ENCODE results near the gene TFPT. TPM values are rescaled to one million over a fixed set of nuclear protein-coding genes. Genes with fewer than 3 reads are reported as not detected.

TFPT gene
- total RNA-seq, 1 donor from 2014 or later: 29.4 TPM

DNA sequence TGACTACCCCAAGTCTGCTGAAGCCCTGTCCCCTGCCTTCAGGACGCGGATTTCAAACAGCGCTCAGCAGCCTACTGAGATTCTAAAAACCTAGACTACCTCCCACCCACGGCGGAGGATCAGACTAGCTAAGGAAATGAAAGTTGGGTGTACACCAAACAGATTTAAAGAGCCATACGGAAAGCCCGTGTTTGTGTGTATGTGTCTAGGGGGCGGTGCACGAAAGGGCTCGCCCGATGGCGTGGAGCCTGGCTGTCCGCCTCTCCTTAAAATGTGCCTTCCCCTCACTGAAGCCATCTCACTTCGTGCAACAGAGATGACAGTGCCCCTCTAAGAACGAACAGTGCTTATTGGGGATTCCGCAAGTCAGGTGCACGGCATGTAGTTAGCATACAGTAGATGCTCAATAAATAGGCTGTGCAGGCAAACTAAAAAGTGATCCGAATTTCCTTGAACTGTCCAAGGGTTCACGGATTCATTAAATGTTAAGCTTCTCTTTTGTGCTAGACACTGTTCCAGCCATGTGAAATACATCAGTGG is 43.4 kb upstream of the TFPT start:
- TF ChIP-seq, protein P1, sequence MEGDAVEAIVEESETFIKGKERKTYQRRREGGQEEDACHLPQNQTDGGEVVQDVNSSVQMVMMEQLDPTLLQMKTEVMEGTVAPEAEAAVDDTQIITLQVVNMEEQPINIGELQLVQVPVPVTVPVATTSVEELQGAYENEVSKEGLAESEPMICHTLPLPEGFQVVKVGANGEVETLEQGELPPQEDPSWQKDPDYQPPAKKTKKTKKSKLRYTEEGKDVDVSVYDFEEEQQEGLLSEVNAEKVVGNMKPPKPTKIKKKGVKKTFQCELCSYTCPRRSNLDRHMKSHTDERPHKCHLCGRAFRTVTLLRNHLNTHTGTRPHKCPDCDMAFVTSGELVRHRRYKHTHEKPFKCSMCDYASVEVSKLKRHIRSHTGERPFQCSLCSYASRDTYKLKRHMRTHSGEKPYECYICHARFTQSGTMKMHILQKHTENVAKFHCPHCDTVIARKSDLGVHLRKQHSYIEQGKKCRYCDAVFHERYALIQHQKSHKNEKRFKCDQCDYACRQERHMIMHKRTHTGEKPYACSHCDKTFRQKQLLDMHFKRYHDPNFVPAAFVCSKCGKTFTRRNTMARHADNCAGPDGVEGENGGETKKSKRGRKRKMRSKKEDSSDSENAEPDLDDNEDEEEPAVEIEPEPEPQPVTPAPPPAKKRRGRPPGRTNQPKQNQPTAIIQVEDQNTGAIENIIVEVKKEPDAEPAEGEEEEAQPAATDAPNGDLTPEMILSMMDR (IDR thresholded peaks at IDR 0.05): no peak
- Mint-ChIP-seq H3K27me3 (ENCODE audit: unreplicated experiment) (no peaks in the 10 kb centered on the region), H3K4me3 (ENCODE audit: unreplicated experiment) (peak overlapping the region; percentile 100), H3K9me3 (ENCODE audit: unreplicated experiment) (peaks cover 3% of the 10 kb centered on the region), H3K4me1 (ENCODE audit: unreplicated experiment) (peaks cover 30% of the 10 kb centered on the region), H3K27ac (ENCODE audit: unreplicated experiment) (peak overlapping the region; percentile 100), H3K36me3 (ENCODE audit: unreplicated experiment) (peaks cover 22% of the 10 kb centered on the region)
- DNase-seq (ENCODE audit: extremely low spot score, unreplicated experiment): no peak

DNA sequence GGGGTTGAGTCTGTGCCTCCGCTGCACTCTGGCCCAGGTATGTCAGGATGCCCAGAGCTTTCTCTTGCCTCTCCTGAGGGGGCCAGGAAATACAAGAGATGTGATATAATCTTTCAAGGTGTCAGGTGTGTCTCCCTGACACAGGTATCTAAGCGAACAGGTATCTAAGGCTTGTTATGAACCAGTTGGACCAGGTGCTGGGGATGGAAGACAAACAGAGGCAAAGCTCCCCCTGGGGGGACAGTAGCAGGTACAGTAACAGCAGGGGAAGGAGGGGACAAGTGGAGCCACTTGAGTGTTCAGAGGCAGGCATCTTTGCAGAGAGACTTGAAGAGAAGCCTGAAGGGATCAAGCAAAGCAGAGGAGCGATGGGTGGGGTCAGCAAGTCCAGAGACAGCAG is 41.5 kb upstream of the TFPT start:
- TF ChIP-seq, protein P1 (IDR thresholded peaks at IDR 0.05): no peak
- no peak overlapping the region for H3K4me3 Mint-ChIP-seq (ENCODE audit: unreplicated experiment)
- DNase-seq (ENCODE audit: extremely low spot score, unreplicated experiment): no peak
- H3K36me3 Mint-ChIP-seq (ENCODE audit: unreplicated experiment): peaks cover 25% of the 10 kb centered on the region
- peaks cover 37% of the 10 kb centered on the region for H3K4me1 Mint-ChIP-seq (ENCODE audit: unreplicated experiment)
- H3K9me3 Mint-ChIP-seq (ENCODE audit: unreplicated experiment): no peaks in the 10 kb centered on the region
- no peaks in the 10 kb centered on the region for H3K27me3 Mint-ChIP-seq (ENCODE audit: unreplicated experiment)
- no peak overlapping the region for H3K27ac Mint-ChIP-seq (ENCODE audit: unreplicated experiment)

DNA sequence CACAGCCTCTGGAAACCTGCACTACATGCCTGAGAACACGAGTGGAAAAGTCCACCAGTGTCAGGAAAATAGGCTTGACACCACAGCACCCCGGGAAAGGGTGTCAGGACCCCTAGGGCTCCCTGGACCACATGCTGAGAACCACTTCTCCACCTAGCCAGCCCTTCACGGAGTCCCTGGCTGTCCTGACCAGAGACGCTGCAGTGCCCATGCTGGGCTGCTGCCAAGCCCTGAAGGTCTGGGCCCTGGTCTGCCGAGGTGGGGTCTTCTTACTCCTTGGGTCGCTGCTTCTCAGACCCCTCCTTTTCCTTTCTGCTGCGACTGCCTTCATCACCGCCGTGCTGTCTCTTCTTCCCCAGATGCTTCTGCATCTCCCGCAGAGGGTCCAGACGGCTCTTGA is 41.0 kb upstream of the TFPT start:
- H3K27me3 Mint-ChIP-seq (ENCODE audit: unreplicated experiment): no peaks in the 10 kb centered on the region
- H3K4me1 Mint-ChIP-seq (ENCODE audit: unreplicated experiment): peaks cover 34% of the 10 kb centered on the region
- no peak overlapping the region for H3K4me3 Mint-ChIP-seq (ENCODE audit: unreplicated experiment)

DNA sequence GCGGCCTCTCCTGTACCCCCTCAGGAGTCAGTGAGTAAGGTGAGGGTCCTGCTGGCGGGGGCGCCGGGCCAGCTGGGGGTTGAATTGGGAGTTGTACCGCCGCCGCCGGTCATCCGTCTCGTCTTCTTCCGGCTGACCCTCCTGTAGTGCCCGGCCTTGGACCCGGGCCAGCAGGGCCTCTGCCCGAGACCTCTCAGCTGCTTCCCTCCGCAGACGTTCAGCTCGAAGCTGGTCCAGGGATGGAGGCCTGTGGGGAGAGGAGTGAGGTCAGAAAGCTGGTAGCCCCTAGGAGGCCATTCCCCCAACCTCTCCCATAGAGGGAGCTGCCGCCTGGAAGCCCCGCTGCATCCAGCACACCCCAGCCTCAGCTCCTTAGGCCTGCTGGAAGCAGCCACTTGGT is 40.2 kb upstream of the TFPT start:
- peaks cover 29% of the 10 kb centered on the region for H3K36me3 Mint-ChIP-seq (ENCODE audit: unreplicated experiment)
- H3K4me1 Mint-ChIP-seq (ENCODE audit: unreplicated experiment): peaks cover 30% of the 10 kb centered on the region
- DNase-seq (ENCODE audit: extremely low spot score, unreplicated experiment): no peak
- no peak overlapping the region for H3K4me3 Mint-ChIP-seq (ENCODE audit: unreplicated experiment)
- H3K27me3 Mint-ChIP-seq (ENCODE audit: unreplicated experiment): no peaks in the 10 kb centered on the region
- TF ChIP-seq, protein P1 (IDR thresholded peaks at IDR 0.05): no peak
- no peaks in the 10 kb centered on the region for H3K9me3 Mint-ChIP-seq (ENCODE audit: unreplicated experiment)
- H3K27ac Mint-ChIP-seq (ENCODE audit: unreplicated experiment): no peak overlapping the region

More for the DNA sequence above, 41.0 kb upstream of the TFPT start:
- peaks cover 25% of the 10 kb centered on the region for H3K36me3 Mint-ChIP-seq (ENCODE audit: unreplicated experiment)
- no peak overlapping the region for H3K27ac Mint-ChIP-seq (ENCODE audit: unreplicated experiment)
- TF ChIP-seq, protein P1 (IDR thresholded peaks at IDR 0.05): no peak
- no peaks in the 10 kb centered on the region for H3K9me3 Mint-ChIP-seq (ENCODE audit: unreplicated experiment)
- no peak for DNase-seq (ENCODE audit: extremely low spot score, unreplicated experiment)

DNA sequence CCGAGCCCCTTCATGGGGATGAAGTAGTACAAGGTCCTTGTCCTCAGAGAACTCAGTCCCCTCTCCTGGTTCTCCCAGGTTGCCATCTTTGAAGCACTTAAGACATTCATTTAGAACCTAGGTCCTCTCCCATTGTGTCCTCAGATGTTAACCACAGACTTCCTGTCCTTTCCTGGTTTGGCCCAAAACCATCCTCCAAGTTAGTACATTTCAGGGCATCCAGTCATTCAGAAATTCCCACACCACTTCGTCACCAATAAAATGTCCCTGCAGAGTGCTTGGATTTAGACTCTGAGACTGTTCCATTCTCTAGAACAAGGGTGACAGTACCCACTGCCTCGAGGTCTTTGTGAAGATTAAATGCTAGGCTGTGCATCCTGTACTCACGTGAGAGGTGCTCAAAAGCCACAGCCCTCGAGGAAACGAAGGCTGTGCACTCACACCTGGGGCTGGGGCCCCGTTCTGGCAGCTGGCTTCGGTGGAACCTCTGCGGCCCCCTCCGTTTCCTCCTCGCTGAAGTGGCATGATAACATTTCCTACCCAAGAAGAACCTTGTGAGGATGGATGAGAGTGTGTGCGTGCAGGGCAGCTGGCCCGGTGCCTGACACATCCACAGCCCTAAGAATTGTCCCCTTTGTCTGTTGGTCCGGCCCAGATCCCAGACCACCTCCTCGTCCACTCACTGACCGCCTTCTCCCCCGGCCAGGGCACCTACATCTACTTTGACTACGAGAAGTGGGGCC is 39.3 kb upstream of the TFPT start:
- H3K4me3 Mint-ChIP-seq (ENCODE audit: unreplicated experiment): no peak overlapping the region
- no peak overlapping the region for H3K27ac Mint-ChIP-seq (ENCODE audit: unreplicated experiment)
- H3K9me3 Mint-ChIP-seq (ENCODE audit: unreplicated experiment): no peaks in the 10 kb centered on the region
- DNase-seq (ENCODE audit: extremely low spot score, unreplicated experiment): no peak
- H3K4me1 Mint-ChIP-seq (ENCODE audit: unreplicated experiment): peaks cover 21% of the 10 kb centered on the region
- peaks cover 34% of the 10 kb centered on the region for H3K36me3 Mint-ChIP-seq (ENCODE audit: unreplicated experiment)
- TF ChIP-seq, protein P1 (IDR thresholded peaks at IDR 0.05): no peak
- H3K27me3 Mint-ChIP-seq (ENCODE audit: unreplicated experiment): no peaks in the 10 kb centered on the region

Data from osteocyte (in vitro differentiated cells).